Ovary (tissue), 3 donors: Measurements from ENCODE around the gene TBC1D16.

Experiments
- CTCF ChIP-seq, 3 donors: fragments of 450-650 bp in 2 of 3; fragments of 200-600 bp in 1 of 3; IDR thresholded peaks; one replicate each; pipeline versions ENCODE4 v1.5.1 to v1.8.0; 2016 to 2022; ENCODE audit warnings: antibody characterized with exemption in 3 of 3, mild to moderate bottlenecking in 1 of 3
- POLR2A ChIP-seq: fragments of 450-650 bp; IDR thresholded peaks from one replicate; pipeline ENCODE4 v1.6.1; 2017; ENCODE audit warnings: antibody characterized with exemption, mild to moderate bottlenecking, moderate library complexity
- donor health status: DM: no; HTN: no; CAD: no.

GRCh38 chr17:80017226-80018010 lies 18.3 kb downstream of the TBC1D16 start:
- TF ChIP-seq POLR2A (no peak), CTCF (IDR thresholded peaks at IDR 0.05) (no peak)
